ENCODE data around the gene CGNL1.

DNA sequence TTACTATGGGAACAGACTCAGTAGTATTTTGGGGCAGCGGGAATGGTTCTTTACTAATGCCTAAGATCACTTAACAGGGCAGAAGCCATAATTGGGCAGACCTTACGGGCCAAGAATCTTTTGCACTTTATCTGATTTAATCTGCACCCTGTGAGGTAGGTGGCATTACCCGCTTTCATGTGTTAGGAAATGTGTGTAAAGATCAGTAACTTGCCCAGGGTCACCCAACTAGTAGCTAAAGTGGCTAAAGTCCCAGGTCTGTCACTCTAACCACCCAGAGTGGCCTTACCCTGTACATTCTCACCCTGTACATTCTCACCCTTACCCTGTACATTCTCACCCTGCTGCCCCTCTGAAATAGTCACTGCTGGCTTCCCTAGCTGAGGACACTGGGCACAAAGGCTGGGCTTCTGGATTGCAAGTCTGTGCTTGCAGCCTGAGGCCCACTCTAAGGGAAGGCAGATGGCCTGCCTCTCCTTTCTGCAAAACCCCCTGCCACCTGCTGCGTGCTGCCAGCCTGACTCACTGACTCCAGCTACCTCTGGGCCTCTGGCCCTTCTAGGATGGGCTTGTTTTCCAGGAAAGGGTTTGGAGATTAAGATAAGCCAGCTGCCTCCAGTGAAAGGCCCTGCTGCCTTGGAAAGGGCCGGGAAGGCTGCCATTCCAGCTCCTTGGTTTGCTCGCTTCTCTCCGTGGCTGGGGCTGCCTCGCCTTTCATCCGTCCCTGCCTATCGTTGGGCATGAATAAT, 177.9 kb downstream of the CGNL1 start:
- TF ChIP-seq CTCF (IDR thresholded peaks at IDR 0.05; ENCODE audit: low read depth, low read length) (no peak), EZH2phosphoT487 (IDR thresholded peaks at IDR 0.05; ENCODE audit: low read depth) (no peak)

Measured in OCI-LY3 (cell line).